Measurements from ENCODE around the gene SFT2D3. TPM values are rescaled to one million over a fixed set of nuclear protein-coding genes. Genes with fewer than 3 reads are reported as not detected.

The SFT2D3 gene
- total RNA-seq, 1 donor from 2014 or later: 5.0 TPM

DNA sequence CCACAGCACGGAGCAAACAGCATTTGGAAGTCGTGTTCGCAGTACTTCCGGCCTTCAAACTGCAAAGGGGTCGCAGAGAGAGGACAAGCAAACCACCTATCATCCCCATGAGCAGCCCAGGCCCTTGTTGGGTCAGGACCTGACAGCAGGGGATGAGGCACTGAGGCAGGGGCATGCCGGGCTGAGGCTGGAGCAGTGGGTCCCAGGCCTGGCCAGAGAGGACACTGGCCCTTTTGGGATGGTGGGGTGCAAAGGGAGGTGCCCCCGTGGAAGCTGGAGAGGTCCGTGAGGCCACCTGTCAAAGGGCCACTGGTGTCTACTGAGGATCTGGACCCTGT is 46.5 kb upstream of the SFT2D3 start:
- TF ChIP-seq, protein P1, sequence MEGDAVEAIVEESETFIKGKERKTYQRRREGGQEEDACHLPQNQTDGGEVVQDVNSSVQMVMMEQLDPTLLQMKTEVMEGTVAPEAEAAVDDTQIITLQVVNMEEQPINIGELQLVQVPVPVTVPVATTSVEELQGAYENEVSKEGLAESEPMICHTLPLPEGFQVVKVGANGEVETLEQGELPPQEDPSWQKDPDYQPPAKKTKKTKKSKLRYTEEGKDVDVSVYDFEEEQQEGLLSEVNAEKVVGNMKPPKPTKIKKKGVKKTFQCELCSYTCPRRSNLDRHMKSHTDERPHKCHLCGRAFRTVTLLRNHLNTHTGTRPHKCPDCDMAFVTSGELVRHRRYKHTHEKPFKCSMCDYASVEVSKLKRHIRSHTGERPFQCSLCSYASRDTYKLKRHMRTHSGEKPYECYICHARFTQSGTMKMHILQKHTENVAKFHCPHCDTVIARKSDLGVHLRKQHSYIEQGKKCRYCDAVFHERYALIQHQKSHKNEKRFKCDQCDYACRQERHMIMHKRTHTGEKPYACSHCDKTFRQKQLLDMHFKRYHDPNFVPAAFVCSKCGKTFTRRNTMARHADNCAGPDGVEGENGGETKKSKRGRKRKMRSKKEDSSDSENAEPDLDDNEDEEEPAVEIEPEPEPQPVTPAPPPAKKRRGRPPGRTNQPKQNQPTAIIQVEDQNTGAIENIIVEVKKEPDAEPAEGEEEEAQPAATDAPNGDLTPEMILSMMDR (IDR thresholded peaks at IDR 0.05; ENCODE audit: insufficient read depth, low read length, severe bottlenecking): no peak

DNA sequence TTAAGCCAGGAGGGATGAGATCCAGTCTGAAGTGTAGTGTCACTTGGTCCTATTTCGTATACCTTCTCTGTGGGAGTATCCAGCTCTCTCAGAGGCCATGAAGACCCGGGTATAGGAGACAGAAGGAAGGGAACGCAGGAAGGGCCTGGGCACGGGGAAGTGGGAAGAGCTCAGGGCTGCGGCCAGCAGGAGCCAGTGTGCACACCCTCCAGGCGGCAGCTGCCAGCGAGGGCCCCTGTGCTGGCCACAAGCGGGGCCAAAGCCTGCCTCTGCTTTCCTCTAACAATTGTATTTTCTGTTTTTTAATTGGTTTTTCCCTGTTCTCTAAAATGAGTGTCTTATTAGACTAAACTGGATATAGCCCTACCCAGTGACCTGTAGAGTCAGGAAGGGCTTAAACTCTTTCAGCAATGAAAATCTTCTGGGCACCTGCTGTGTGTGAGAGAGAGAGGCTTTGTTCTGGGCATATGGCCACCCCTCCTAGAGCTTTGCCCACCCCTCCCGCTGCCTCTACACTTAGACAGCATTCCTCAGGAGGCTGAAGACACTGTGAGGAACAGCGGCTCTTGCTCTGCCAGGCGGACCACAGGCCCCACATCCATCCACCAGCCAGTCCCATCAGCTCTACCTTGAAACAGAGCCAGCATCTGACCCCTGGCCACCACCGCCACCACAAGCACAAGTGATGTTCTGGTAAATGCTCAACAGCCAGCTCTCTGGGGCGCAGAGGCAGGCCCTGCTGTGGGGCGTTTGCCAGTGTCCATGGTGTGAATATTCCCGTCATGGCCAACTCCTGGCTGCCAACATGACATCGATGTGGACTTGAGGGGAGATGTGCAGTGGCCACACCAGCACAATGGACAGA is 45.9 kb upstream of the SFT2D3 start:
- DNase-seq (ENCODE audit: low read depth) (no peak), FAIRE-seq (no peak)
- TF ChIP-seq, protein P1 (IDR thresholded peaks at IDR 0.05; ENCODE audit: insufficient read depth, low read length, severe bottlenecking): no peak
- Histone ChIP-seq H3K36me3 (ENCODE audit: control insufficient read depth, insufficient read depth, low read length) (no peaks in the 10 kb centered on the region), H3K4me3 (ENCODE audit: low read depth, low read length) (no peak overlapping the region), H3K27me3 (ENCODE audit: control insufficient read depth, insufficient read depth, low read length) (no peaks in the 10 kb centered on the region)

More for the DNA sequence above, 46.5 kb upstream of the SFT2D3 start:
- Histone ChIP-seq H3K36me3 (ENCODE audit: control insufficient read depth, insufficient read depth, low read length) (no peaks in the 10 kb centered on the region), H3K4me3 (ENCODE audit: low read depth, low read length) (no peak overlapping the region), H3K27me3 (ENCODE audit: control insufficient read depth, insufficient read depth, low read length) (no peaks in the 10 kb centered on the region)
- FAIRE-seq: no peak
- no peak for DNase-seq (ENCODE audit: low read depth)

DNA sequence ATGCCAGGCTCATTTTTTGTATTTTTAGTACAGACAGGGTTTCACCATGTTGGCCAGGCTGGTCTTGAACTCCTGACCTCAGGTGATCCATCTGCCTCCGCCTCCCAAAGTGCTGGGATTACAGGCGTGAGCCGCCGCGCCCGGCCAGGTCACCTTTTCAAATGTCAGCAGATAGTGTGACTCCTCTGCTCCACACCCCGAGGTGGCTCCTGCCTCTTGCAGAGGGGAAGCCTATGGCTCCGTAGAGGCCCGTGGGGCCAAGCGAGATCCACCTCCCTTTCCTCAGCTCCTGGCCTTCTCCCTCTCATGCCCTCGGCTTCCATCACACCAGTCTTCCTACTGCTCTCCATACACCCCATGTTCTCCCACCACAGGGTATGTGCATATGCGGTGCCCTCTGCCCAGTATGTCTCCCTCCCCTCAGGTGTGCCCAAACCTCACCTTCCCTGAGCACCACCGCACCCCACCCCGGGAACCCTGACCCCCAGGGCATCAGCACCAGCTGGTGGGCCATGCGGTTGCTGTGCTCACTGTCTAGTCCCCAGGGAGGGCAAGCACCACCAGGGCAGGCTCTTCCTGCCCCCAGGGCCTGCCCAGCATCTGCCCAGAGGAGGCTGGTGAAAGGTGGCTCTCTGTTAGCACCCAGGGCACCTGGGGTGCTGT is 44.6 kb upstream of the SFT2D3 start:
- FAIRE-seq (no peak), DNase-seq (ENCODE audit: low read depth) (no peak)
- no peaks in the 10 kb centered on the region for H3K36me3 ChIP-seq (ENCODE audit: control insufficient read depth, insufficient read depth, low read length)
- no peak overlapping the region for H3K4me3 ChIP-seq (ENCODE audit: low read depth, low read length)
- no peaks in the 10 kb centered on the region for H3K27me3 ChIP-seq (ENCODE audit: control insufficient read depth, insufficient read depth, low read length)
- TF ChIP-seq, protein P1 (IDR thresholded peaks at IDR 0.05; ENCODE audit: insufficient read depth, low read length, severe bottlenecking): no peak

DNA sequence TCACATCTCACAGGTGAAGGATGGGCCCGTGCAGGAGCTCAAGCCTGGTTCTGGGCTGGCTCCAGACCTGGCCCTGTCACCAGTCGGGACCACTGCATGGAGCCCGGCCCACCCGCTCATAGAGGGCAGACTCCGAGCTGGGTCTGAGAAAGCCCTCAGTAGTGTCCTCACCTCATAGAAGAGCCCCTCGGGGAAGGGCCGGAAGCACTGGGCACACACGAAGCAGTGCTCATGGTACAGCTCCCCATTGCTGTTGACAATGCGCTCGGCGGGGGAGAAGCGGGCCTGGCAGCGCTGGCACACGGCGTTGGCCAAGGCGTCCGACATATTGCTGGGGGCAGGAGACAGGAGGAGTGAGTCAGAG is 44.1 kb upstream of the SFT2D3 start:
- Histone ChIP-seq H3K36me3 (ENCODE audit: control insufficient read depth, insufficient read depth, low read length) (no peaks in the 10 kb centered on the region), H3K4me3 (ENCODE audit: low read depth, low read length) (no peak overlapping the region), H3K27me3 (ENCODE audit: control insufficient read depth, insufficient read depth, low read length) (no peaks in the 10 kb centered on the region)
- DNase-seq (ENCODE audit: low read depth) (no peak), FAIRE-seq (no peak)
- TF ChIP-seq, protein P1 (IDR thresholded peaks at IDR 0.05; ENCODE audit: insufficient read depth, low read length, severe bottlenecking): no peak

DNA sequence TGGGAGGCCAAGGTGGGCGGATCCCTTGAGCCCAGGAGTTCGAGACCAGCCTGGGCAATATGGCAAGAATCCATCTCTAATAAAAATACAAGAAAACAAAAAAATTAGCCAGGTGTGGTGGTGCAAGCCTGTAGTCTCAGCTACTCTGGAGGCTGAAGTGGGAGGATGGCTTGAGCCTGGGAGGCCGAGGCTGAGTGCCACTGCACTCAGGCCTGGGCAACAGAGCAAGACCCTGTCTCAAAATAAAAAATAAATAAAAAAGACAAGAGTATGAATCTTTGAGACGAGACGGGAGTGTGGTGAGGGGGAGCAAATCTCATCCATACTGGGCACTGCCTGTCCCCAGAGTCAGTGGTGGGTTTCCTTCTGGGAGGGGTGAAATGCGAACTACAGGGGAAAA is 43.2 kb upstream of the SFT2D3 start:
- FAIRE-seq (no peak), DNase-seq (ENCODE audit: low read depth) (no peak)
- Histone ChIP-seq H3K4me3 (ENCODE audit: low read depth, low read length) (no peak overlapping the region), H3K27me3 (ENCODE audit: control insufficient read depth, insufficient read depth, low read length) (no peaks in the 10 kb centered on the region), H3K36me3 (ENCODE audit: control insufficient read depth, insufficient read depth, low read length) (no peaks in the 10 kb centered on the region)
- TF ChIP-seq, protein P1 (IDR thresholded peaks at IDR 0.05; ENCODE audit: insufficient read depth, low read length, severe bottlenecking): no peak

Measured in bronchial epithelial cell (primary cell).